HG02938 (cell line): Measurements from ENCODE around the gene LUC7L3.
"Not testable (repeated sequence)": the region's sequence is repeated elsewhere in the genome, so short reads cannot be mapped to it uniquely, and the experiment has no call there.

Source experiments
- ATAC-seq: cut with Tn5 transposase; IDR thresholded peaks from one replicate; pipeline ENCODE4 v1.9.1; 2021; ENCODE audit warnings: mild to moderate bottlenecking, moderate library complexity; ENCODE audit not compliant: unreplicated experiment

The LUC7L3 gene, protein sequence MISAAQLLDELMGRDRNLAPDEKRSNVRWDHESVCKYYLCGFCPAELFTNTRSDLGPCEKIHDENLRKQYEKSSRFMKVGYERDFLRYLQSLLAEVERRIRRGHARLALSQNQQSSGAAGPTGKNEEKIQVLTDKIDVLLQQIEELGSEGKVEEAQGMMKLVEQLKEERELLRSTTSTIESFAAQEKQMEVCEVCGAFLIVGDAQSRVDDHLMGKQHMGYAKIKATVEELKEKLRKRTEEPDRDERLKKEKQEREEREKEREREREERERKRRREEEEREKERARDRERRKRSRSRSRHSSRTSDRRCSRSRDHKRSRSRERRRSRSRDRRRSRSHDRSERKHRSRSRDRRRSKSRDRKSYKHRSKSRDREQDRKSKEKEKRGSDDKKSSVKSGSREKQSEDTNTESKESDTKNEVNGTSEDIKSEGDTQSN

GRCh38 chr17:50719144-50719923 lies at the start of gene LUC7L3:
Gene LUC7L3, plus strand, starts transcription at chr17:50719603. Its CDS starts 130 bp downstream, at chr17:50719733.
- ATAC-seq = peak; percentile 84

GRCh38 chr17:50672071-50672470 lies 47.3 kb upstream of the LUC7L3 start:
- no peak for ATAC-seq

DNA sequence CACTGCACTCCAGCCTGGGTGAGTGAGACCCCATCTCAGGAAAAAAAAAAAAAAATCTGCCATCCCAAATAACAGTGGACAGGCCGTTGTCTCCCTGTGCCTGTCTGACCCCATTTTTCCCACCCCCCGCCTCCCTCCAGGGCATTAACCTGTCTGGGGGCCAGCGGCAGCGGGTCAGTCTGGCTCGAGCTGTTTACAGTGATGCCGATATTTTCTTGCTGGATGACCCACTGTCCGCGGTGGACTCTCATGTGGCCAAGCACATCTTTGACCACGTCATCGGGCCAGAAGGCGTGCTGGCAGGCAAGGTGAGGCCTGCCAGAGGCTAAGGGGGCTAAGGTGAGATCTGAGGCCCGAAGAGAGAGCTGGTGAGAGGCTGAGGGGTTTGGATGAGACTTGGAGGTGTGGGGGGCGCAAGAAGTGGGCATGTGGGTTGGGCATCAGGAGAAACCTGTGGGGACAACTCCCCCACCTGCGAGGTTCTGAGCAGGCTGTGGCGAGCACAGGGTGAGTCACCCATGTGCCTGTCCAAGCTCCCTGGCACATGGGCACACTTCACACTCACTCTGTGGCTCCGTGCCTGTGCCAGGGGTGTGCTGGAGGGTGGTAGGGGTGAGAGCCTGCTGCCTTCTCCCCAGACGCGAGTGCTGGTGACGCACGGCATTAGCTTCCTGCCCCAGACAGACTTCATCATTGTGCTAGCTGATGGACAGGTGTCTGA lies 46.4 kb upstream of the LUC7L3 start:
- no peak for ATAC-seq

GRCh38 chr17:50675190-50675589 lies 44.2 kb upstream of the LUC7L3 start:
- ATAC-seq = no peak

- no peak for ATAC-seq
These were observed 43.8 kb upstream of the LUC7L3 start for GRCh38 chr17:50675627-50676026.

DNA sequence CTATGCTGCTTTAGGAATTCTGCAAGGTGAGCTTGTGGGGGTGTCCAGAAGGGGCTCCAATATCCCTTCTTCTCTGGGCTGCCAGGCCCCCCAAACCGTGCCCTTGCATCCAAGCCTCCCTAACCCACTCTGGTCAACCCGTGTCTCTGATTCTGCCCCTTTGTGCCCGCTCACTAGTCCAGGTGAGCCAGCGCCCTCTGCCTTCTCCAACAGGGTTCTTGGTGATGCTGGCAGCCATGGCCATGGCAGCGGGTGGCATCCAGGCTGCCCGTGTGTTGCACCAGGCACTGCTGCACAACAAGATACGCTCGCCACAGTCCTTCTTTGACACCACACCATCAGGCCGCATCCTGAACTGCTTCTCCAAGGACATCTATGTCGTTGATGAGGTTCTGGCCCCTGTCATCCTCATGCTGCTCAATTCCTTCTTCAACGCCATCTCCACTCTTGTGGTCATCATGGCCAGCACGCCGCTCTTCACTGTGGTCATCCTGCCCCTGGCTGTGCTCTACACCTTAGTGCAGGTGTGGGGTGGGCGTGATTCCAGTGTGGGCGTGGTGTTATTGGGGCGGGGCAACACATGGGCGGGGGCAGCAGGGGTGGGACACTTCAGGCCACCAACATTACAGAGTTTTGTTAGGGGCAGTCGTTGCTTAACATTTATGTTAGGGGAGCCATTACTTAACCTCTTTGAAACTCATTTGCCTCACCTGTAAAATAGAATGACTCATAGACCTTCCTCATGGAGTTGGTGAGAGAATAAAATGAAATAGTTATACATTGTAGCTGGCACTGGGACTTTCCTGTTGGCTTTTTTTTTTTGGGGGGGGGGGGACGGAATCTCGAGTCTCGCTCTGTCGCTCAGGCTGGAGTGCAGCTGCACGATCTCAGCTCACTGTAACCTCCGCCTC lies 43.1 kb upstream of the LUC7L3 start:
- ATAC-seq = no peak

DNA sequence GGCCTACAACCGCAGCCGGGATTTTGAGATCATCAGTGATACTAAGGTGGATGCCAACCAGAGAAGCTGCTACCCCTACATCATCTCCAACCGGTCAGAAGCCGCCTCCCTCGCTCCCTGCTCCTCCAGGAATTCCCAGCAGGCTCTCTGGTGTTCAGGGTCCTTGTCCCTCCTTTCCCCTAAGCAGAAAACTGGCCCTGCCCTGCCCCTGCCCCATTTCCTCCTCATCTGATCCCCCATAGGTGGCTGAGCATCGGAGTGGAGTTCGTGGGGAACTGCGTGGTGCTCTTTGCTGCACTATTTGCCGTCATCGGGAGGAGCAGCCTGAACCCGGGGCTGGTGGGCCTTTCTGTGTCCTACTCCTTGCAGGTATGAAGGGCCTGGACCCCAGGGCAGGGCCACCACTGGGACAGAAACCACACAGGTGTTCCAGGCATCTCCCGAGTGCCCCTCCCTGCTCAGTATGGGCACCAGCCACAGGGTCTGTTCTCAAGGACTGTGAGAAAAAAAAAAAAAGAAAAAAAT lies 41.5 kb upstream of the LUC7L3 start:
- ATAC-seq = no peak

- no peak for ATAC-seq
These were observed 40.3 kb upstream of the LUC7L3 start for GRCh38 chr17:50679008-50679544.

- no peak for ATAC-seq
These were observed 39.3 kb upstream of the LUC7L3 start for GRCh38 chr17:50680126-50680525.

- ATAC-seq = not testable (repeated sequence)
These were observed 38.7 kb upstream of the LUC7L3 start for GRCh38 chr17:50680543-50681262.

DNA sequence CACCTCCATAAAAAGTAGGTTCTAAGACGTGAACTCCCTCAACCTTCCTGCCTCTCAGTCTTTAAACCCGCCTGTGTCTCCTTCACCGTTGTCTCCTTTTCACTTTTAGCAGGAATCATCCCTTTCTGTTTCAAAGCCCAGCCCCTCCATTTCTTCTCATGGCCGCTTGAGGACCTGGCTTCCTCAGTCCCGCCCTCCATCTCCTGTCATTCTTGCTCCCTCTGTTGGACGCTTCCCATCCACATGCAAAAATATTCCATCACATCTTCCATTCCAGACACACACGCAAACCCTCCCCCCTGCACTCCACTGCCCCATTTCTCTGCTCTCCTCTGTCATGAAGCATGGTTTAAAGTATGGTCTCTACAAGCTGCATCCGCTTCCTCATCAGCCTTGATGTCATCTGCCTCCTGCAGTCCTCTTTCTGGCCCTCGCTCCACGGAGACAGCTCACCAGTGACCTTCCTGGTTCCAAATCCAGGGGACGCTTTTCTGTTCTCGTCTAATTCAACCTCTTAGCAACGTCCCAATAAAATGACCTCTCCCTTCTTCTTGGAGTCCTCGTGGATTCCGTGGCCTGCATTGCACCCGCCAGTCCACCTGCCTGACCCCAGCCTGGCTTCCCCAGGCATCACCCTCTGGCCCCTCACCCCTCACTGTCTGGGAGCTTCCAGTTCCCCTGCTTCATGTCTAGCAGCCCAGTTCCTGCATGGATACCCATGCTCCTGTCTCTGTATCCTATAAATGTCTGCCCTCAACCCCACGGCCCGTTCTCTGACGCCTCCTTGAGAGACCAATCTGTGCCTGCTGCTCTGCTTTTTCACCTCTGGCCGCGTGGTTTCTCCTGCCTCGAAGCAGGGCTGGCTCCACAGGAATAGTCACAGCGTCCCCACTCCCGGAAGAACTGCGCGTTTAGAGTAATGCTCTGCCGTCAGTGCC lies 37.9 kb upstream of the LUC7L3 start:
- ATAC-seq = no peak

- no peak for ATAC-seq
These were observed 37.0 kb upstream of the LUC7L3 start for GRCh38 chr17:50682441-50682840.

- no peak for ATAC-seq
These were observed 36.5 kb upstream of the LUC7L3 start for GRCh38 chr17:50682938-50683337.

GRCh38 chr17:50683434-50684287 lies 35.7 kb upstream of the LUC7L3 start:
- no peak for ATAC-seq

DNA sequence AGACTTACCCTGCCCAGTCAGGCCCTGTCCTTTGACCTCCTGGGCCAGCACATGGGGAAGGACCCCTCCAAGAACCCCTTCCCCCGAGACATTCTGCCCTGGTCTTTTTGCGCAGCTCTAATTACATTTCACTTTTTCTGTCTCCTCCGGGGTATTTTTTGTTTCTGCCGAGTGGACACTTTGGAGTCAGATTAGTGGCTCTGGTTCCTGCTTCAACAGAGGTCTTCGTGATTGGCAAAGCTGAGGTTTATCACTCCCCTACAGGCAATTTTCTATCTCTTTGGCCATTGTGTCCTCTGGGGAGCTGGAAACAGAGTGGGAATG lies 35.2 kb upstream of the LUC7L3 start:
- no peak for ATAC-seq

GRCh38 chr17:50684612-50685333 lies 34.6 kb upstream of the LUC7L3 start:
- no peak for ATAC-seq

DNA sequence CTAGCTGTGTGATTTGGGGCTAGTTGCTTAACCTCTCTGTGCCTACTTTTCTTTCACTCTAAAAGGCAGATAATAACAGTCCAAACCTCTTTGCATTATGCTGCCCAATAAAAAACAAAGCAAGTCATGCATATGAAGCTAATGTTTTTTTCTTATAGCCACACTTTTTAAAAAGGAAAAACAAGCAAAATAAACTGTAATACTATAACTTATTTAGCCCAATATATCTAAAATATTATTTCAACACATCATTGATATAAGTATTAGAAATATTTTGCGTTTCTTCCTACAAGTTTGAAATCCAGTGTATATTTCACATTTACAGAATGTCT lies 34.1 kb upstream of the LUC7L3 start:
- ATAC-seq = no peak
